T-helper 2 cell treated with Interferon-gamma antibody and Interleukin-4, amounts not matched to agents 5 μg/mL and 100 μg/mL, for 36 hours (primary cell): ENCODE data around the gene FBXO7.

Source experiments
- DNase-seq: peaks from one replicate; pipeline ENCODE4 v3.0.0; 2021; ENCODE audit warnings: low spot score
- H3K27ac Mint-ChIP-seq: one replicate; pipeline ENCODE4 v1.8.0; 2021; ENCODE audit warnings: mild to moderate bottlenecking, mixed read lengths
- H3K27me3 Mint-ChIP-seq: one replicate; pipeline ENCODE4 v1.8.0; 2021; ENCODE audit warnings: low read depth, mixed read lengths
- H3K36me3 Mint-ChIP-seq: one replicate; pipeline ENCODE4 v1.8.0; 2021; ENCODE audit warnings: low read depth, mixed read lengths
- H3K4me1 Mint-ChIP-seq: one replicate; pipeline ENCODE4 v1.8.0; 2021; ENCODE audit warnings: low read depth, mixed read lengths
- H3K4me3 Mint-ChIP-seq: one replicate; pipeline ENCODE4 v1.8.0; 2022; ENCODE audit warnings: mild to moderate bottlenecking, moderate library complexity, mixed read lengths
- H3K9me3 Mint-ChIP-seq: one replicate; pipeline ENCODE4 v1.8.0; 2021; ENCODE audit warnings: mixed read lengths

Gene FBXO7

GRCh38 chr22:32542066-32542676 is 67.6 kb downstream of the FBXO7 start:
- H3K4me1 Mint-ChIP-seq, result no peaks in the 10 kb centered on the region
- no peak for DNase-seq
- H3K27me3 Mint-ChIP-seq, result no peaks in the 10 kb centered on the region
- no peak overlapping the region for H3K27ac Mint-ChIP-seq
- no peaks in the 10 kb centered on the region for H3K9me3 Mint-ChIP-seq
- no peaks in the 10 kb centered on the region for H3K36me3 Mint-ChIP-seq
- H3K4me3 Mint-ChIP-seq, result no peak overlapping the region

- no peaks in the 10 kb centered on the region for H3K36me3 Mint-ChIP-seq
- no peak overlapping the region for H3K27ac Mint-ChIP-seq
- no peak for DNase-seq
- no peak overlapping the region for H3K4me3 Mint-ChIP-seq
- H3K4me1 Mint-ChIP-seq, result no peaks in the 10 kb centered on the region
- H3K27me3 Mint-ChIP-seq, result no peaks in the 10 kb centered on the region
- no peaks in the 10 kb centered on the region for H3K9me3 Mint-ChIP-seq
These were observed 68.2 kb downstream of the FBXO7 start for GRCh38 chr22:32542677-32543357.

GRCh38 chr22:32544953-32545558 is 70.4 kb downstream of the FBXO7 start:
- Mint-ChIP-seq H3K27ac (no peak overlapping the region), H3K36me3 (no peaks in the 10 kb centered on the region), H3K9me3 (no peaks in the 10 kb centered on the region), H3K27me3 (no peaks in the 10 kb centered on the region), H3K4me1 (no peaks in the 10 kb centered on the region), H3K4me3 (no peak overlapping the region)
- DNase-seq, result no peak

GRCh38 chr22:32545801-32546200 is 71.2 kb downstream of the FBXO7 start:
- no peaks in the 10 kb centered on the region for H3K4me1 Mint-ChIP-seq
- no peak overlapping the region for H3K4me3 Mint-ChIP-seq
- H3K36me3 Mint-ChIP-seq, result no peaks in the 10 kb centered on the region
- H3K27me3 Mint-ChIP-seq, result no peaks in the 10 kb centered on the region
- DNase-seq, result no peak
- H3K27ac Mint-ChIP-seq, result no peak overlapping the region
- H3K9me3 Mint-ChIP-seq, result no peaks in the 10 kb centered on the region

GRCh38 chr22:32546496-32546895 is 71.9 kb downstream of the FBXO7 start:
- Mint-ChIP-seq H3K9me3 (no peaks in the 10 kb centered on the region), H3K36me3 (no peaks in the 10 kb centered on the region), H3K4me3 (no peak overlapping the region), H3K4me1 (no peaks in the 10 kb centered on the region), H3K27me3 (no peaks in the 10 kb centered on the region), H3K27ac (no peak overlapping the region)
- DNase-seq, result no peak

GRCh38 chr22:32546935-32547334 is 72.3 kb downstream of the FBXO7 start:
- no peaks in the 10 kb centered on the region for H3K27me3 Mint-ChIP-seq
- no peak overlapping the region for H3K4me3 Mint-ChIP-seq
- H3K27ac Mint-ChIP-seq, result no peak overlapping the region
- H3K36me3 Mint-ChIP-seq, result no peaks in the 10 kb centered on the region
- no peaks in the 10 kb centered on the region for H3K9me3 Mint-ChIP-seq
- DNase-seq, result no peak
- no peaks in the 10 kb centered on the region for H3K4me1 Mint-ChIP-seq

- DNase-seq, result no peak
- Mint-ChIP-seq H3K9me3 (no peaks in the 10 kb centered on the region), H3K27ac (no peak overlapping the region), H3K36me3 (no peaks in the 10 kb centered on the region), H3K4me3 (no peak overlapping the region), H3K4me1 (no peaks in the 10 kb centered on the region), H3K27me3 (no peaks in the 10 kb centered on the region)
These were observed 73.4 kb downstream of the FBXO7 start for GRCh38 chr22:32548039-32548438.
